Cardiac muscle cell (in vitro differentiated cells and primary cell): ENCODE data around the gene ISCA2. TPM values are rescaled to one million over a fixed set of nuclear protein-coding genes. Genes with fewer than 3 reads are reported as not detected.
"Not testable (repeated sequence)": the region's sequence is repeated elsewhere in the genome, so short reads cannot be mapped to it uniquely, and the experiment has no call there.

Source experiments
- DNase-seq, 2 donors: peaks; one replicate each; pipeline versions ENCODE4 v3.0.0 to v3.0.0-alpha.2; 2010 to 2017; ENCODE audit warnings: low read depth in 1 of 2, low spot score in 1 of 2
- H3K27ac ChIP-seq: fragments of 200-600 bp; sonication (generic); 2 replicates; pipeline ENCODE4 v1.5.1; 2016
- H3K27me3 ChIP-seq: fragments of 200-600 bp; sonication (generic); 2 replicates; pipeline ENCODE4 v1.6.0; 2016; ENCODE audit warnings: control low read depth
- H3K36me3 ChIP-seq: fragments of 200-600 bp; sonication (generic); 2 replicates; pipeline ENCODE4 v1.5.1; 2016; ENCODE audit warnings: control low read depth
- H3K4me1 ChIP-seq: fragments of 200-600 bp; sonication (generic); 2 replicates; pipeline ENCODE4 v1.8.1; 2017; ENCODE audit warnings: low read depth, mild to moderate bottlenecking, mixed run types
- H3K4me3 ChIP-seq: fragments of 200-600 bp; sonication (generic); 2 replicates; pipeline ENCODE4 v1.5.1; 2016; ENCODE audit warnings: mild to moderate bottlenecking
- H3K9me3 ChIP-seq: fragments of 200-600 bp; sonication (generic); 2 replicates; pipeline ENCODE4 v1.5.1; 2017; ENCODE audit warnings: low read depth, mild to moderate bottlenecking, control low read depth
- CTCF ChIP-seq: IDR thresholded peaks from 2 replicates; pipeline ENCODE4 v1.5.1; 2012; ENCODE audit warnings: low read depth, mild to moderate bottlenecking, low read length
- polyA plus RNA-seq: library from polyadenylated mRNA; unstranded; fragments of >200 nt; fragmentation: Nextera tagmentation; extraction: Ambion mirVana; gene quantifications from 2 replicates; pipeline ENCODE4 v1.2.1, GENCODE V29; 2016
- total RNA-seq: library from RNA; depleted of rRNA; stranded (reverse); fragments of >200 nt; gene quantifications from 2 replicates; pipeline ENCODE4 v1.2.3, GENCODE V29; 2016

The ISCA2 gene, protein sequence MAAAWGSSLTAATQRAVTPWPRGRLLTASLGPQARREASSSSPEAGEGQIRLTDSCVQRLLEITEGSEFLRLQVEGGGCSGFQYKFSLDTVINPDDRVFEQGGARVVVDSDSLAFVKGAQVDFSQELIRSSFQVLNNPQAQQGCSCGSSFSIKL
- 26.5 and 39.8 TPM in 2 replicates for total RNA-seq
- 141 and 153 TPM in 2 replicates for polyA plus RNA-seq

GRCh38 chr14:74493343-74494261, at the start of gene ISCA2:
Gene ISCA2 (plus strand): TSS chr14:74493765. CDS start chr14:74493775, 10 bp downstream.
- peak; percentile 99 to 100 for DNase-seq
- peak within 1 kb of the TSS; percentile 72 for H3K4me3 ChIP-seq
- peaks cover 8% of the 10 kb centered on the region for H3K4me1 ChIP-seq
- no peak for TF ChIP-seq CTCF
- no peaks in the 10 kb centered on the region for H3K9me3 ChIP-seq
- no peaks in the 10 kb centered on the region for H3K27me3 ChIP-seq
- H3K36me3 ChIP-seq = peaks cover 3% of the 10 kb centered on the region
- peak within 1 kb of the TSS; percentile 98 for H3K27ac ChIP-seq

- no peaks in the 10 kb centered on the region for H3K4me1 ChIP-seq
- no peak overlapping the region for H3K4me3 ChIP-seq
- no peaks in the 10 kb centered on the region for H3K36me3 ChIP-seq
- no peaks in the 10 kb centered on the region for H3K9me3 ChIP-seq
- DNase-seq = peak in 1 of 2 donors; percentile 23
- TF ChIP-seq CTCF = no peak
- H3K27ac ChIP-seq = no peak overlapping the region
- H3K27me3 ChIP-seq = no peaks in the 10 kb centered on the region
These were observed 48.7 kb upstream of the ISCA2 start for GRCh38 chr14:74444866-74445265.

DNA sequence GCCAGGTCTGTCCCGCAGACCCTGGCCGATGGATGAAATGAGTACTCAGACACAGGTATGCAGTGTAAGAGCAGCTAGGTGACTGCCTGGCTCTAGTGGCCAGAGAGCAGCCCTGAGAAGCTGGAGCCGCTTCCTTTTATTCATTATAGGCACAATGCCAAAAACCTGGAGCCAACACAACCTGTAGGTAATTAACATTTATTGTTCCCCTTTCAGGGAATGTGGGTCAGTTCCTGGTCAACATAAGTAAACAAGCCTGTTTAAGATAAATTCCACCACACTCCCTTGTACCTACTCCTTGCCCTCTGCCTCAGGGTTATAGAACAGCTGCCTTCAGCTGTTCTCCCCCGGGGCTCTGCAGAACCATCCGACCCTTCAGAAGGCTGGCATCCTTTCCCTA, 39.2 kb upstream of the ISCA2 start:
- not testable (repeated sequence) for H3K36me3 ChIP-seq, DNase-seq, H3K4me3 ChIP-seq, H3K4me1 ChIP-seq, H3K9me3 ChIP-seq, H3K27ac ChIP-seq, H3K27me3 ChIP-seq

GRCh38 chr14:74456684-74457564, 36.6 kb upstream of the ISCA2 start:
- TF ChIP-seq CTCF = no peak
- Histone ChIP-seq H3K4me3 (no peak overlapping the region), H3K27me3 (no peaks in the 10 kb centered on the region), H3K36me3 (no peaks in the 10 kb centered on the region), H3K4me1 (no peaks in the 10 kb centered on the region), H3K9me3 (no peaks in the 10 kb centered on the region), H3K27ac (no peak overlapping the region)
- DNase-seq = no peak

DNA sequence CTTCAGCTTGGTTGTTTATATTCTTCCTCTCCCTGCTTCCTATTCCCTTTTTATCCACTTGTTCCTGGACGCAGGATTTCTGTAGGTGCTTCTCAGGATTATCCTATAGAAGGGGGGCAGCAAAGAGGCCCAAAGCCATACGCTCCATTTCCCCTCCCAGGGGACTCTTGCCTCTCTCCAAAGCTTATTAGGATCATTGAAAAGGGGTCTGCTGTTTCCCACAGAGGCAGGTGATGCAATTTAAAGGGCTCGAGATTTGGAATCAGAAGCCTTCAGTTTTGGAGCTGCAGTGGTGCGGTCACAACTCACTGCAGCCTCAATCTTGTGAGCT, 36.0 kb upstream of the ISCA2 start:
- Histone ChIP-seq H3K36me3 (no peaks in the 10 kb centered on the region), H3K27me3 (no peaks in the 10 kb centered on the region), H3K4me3 (no peak overlapping the region), H3K9me3 (no peaks in the 10 kb centered on the region), H3K27ac (no peak overlapping the region), H3K4me1 (no peaks in the 10 kb centered on the region)
- no peak for DNase-seq
- TF ChIP-seq CTCF = no peak
